Measurements from ENCODE around the gene WDR35.

Gene WDR35

DNA sequence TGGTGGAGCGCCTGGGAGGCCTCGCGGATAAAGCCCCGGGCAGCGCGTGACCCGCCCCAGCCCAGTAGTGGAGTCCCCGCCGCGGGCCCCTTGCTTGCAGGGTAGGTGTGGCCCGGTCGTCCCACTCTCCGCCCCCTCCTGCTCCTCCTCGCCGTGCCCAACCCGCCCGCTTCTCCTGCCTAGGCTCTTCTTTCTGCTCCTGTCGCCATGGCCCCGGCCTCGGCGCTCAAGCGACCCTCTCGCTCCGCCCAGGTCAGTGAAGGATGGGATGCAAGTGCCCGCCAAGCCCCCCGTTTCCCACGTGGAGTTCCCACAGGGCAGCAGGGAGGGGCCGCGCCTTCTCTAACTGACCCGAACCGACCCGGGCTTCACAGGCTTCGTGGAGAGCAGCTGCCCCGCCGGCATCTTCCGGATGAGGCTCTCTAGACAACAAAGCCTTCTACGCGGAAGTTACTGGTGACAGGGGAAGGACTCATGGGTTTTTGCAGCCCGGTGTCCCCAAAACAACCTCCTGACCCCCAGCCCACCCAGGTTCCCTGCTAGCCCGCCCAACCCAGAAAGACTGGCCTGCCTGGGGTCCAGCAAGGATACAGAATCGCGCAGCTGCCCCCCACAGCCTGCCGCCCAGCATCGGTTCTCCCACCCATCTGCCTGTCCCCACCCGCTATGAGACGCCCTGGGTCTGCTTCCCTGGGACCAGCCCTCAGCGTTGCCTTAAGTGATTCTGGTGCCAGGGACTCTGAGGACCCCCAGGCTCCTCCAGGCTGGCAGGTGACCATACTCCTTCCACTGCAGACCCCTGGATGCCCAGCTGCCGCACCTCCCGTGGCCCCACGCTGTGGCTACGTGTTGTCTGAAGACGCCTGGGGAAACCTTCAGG lies 121.0 kb downstream of the WDR35 start:
- peak; percentile 42 for DNase-seq

DNA sequence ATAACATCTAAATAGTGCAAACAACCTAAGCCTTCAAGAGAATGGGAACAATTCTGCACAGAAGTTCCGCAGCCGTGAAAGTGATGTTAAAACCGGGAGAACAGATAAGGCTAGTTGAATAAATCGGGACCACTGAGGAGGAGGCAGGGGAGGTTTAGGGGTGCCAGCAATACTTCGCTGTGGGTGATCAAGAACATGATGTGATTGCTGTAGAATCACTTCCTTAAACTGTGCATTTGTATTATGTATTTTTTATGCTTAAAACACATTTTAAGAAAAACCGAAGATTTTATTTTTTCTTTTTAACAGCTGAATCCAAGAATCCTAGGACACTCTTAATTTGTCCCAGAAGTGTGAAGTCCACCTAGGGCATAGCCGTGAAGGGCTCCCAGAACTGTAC lies 121.7 kb downstream of the WDR35 start:
- DNase-seq: no peak

DNA sequence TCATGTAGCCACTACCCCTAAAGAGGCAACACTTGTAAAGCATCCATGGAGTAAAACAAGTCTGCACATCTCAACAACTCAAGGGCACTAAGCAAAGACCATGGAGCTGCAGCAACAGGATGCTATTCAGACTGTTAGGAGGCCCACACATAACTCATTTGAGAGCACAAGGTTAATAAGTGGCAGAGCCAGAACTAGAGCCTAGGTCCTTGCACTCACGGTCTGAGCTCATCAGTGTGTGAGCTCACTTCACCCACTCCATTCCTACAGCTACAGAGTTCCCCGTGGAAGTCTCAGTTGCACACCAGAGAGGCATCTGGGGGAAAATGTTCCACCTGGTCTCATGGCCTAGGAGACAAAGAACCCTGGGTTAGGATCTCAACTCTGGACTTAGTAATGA lies 123.1 kb downstream of the WDR35 start:
- no peak for DNase-seq

DNA sequence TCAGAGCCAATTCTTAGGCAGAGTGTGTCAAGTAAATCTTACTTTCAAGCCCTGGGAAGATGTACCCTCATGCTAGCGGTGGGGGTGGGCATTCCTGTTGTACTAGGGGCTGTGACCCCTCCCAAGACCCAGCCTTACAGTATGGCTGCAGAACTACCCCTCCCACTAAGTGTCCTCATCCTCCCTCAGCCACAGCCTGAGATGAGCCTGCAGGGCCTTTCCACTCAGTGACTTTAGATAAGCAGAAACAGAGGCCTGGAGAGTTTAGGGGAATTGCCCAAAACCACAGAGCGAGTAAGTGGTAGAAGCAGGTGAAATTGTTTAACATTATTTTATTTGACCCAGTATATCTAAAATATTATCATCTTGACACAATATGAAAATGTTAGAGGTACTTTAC lies 124.8 kb downstream of the WDR35 start:
- no peak for DNase-seq

DNA sequence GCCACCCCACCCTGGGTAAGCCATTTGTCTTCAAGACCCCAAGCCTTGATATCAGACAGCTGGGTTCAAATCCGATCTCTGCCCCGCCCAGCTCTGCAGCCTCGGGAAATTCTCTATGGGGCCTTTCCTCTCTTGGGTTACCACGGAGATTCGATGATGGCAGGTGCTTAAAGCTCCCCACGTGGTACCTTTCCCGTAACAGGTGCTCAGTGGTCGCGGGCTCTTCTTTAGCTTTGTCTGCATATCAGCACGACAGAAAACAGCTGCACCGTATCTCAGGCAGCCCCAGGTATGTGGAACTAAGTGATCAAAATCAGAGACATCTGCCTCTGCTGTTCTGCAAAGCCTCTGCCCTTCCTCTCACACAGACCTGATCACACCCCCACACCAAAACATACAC lies 125.5 kb downstream of the WDR35 start:
- peak; percentile 8 for DNase-seq

DNA sequence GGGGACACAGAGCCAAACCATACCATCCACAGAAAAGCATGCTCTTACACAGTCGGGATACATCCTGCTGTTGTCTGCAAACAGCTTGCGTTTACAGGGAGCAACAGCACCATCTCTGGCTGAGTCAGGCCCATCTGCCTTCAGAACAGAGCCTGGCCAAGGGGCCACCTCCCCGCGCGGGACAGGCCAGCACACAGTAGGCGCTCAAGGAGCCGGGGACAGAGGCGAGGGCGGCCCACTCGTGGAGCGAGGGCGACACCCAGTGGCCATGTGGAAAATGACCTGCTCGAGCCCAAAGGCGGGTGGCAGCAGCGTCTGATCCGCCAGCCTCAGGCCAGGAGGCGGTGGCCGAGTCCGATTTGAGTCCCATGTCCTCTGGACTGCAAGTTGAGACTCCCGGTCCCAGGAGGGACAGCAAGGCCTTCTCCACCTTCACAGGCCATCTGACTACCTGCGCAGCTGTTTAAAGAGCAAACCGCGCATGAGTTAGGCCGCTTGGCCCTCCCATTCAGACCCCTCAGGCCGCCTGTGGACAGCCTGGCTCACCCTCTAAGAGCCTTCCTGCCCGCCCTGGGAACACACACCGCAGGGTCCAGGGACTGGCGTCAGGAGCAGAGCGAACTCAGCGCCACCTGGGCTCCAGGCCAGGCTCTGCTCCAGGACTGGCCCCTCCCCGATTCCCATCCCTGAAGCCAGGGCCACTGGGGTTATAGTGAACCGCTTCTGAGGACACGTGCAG lies 126.4 kb downstream of the WDR35 start:
- DNase-seq: peak; percentile 63

DNA sequence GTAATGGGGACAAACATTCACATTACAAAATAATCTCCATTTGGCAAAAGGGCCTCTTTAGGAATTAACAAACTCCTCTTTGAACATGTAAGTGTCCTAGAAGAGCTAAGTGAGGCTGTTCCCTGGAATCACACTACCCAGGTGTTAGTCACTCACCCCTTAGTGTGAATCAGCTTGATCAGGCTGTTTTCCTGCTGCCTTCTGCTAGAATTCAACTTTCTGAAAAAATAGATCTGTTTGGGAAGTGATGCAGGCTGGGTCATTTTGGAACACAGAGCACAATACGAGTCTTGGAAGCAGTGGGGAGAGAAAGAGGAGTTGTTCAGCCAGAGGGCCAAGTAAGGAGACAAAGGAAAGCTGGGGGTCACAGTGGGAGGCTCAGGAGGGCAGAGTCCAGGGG lies 128.1 kb downstream of the WDR35 start:
- no peak for DNase-seq

Data from RPMI8226 (cell line).